Mesenchymal stem cell (in vitro differentiated cells and primary cell): ENCODE results near the gene PXT1.
A peak's percentile ranks its signal among the peaks of the same experiment; 100 is the strongest.

Experiments used
- DNase-seq: peaks from one replicate; pipeline ENCODE4 v3.0.0-alpha.2; 2013
- H2AFZ ChIP-seq: one replicate; pipeline ENCODE4 v1.6.1; 2013; ENCODE audit warnings: low read depth, mild to moderate bottlenecking, control low read depth, inconsistent platforms, low read length, moderate library complexity
- H2AK5ac ChIP-seq: 2 replicates; pipeline ENCODE4 v1.6.1; 2013; ENCODE audit warnings: low read length, moderate library complexity, mild to moderate bottlenecking, inconsistent platforms; ENCODE audit not compliant: severe bottlenecking
- H2BK120ac ChIP-seq: one replicate; pipeline ENCODE4 v1.6.1; 2013; ENCODE audit warnings: low read depth, mild to moderate bottlenecking, inconsistent platforms, low read length, moderate library complexity
- H2BK12ac ChIP-seq, 2 experiments: one replicate each; pipeline ENCODE4 v1.6.1; 2013; ENCODE audit warnings: inconsistent platforms in 2 of 2, low read length in 2 of 2, mild to moderate bottlenecking in 2 of 2, moderate library complexity in 2 of 2, control low read depth in 1 of 2
- H2BK15ac ChIP-seq: one replicate; pipeline ENCODE4 v1.6.1; 2013; ENCODE audit warnings: mild to moderate bottlenecking, low read depth, inconsistent platforms; ENCODE audit not compliant: poor library complexity, severe bottlenecking
- H2BK5ac ChIP-seq: 2 replicates; pipeline ENCODE4 v1.6.1; 2013; ENCODE audit warnings: low read depth, mild to moderate bottlenecking, low read length, control low read depth, inconsistent platforms; ENCODE audit not compliant: poor library complexity, severe bottlenecking
- H3K14ac ChIP-seq, 2 experiments: one replicate each; pipeline ENCODE4 v1.6.1; 2013; ENCODE audit warnings: inconsistent platforms in 2 of 2, low read length in 2 of 2, control low read depth in 1 of 2, mild to moderate bottlenecking in 1 of 2, moderate library complexity in 1 of 2
- H3K18ac ChIP-seq, 2 experiments: one replicate each; pipeline ENCODE4 v1.6.1; 2013; ENCODE audit warnings: inconsistent platforms in 2 of 2, low read length in 2 of 2, control low read depth in 1 of 2, low read depth in 1 of 2, mild to moderate bottlenecking in 1 of 2
- H3K23ac ChIP-seq, 2 experiments: one replicate each; pipeline ENCODE4 v1.6.1; 2013; ENCODE audit warnings: inconsistent platforms in 2 of 2, low read length in 2 of 2, mild to moderate bottlenecking in 2 of 2, moderate library complexity in 2 of 2, control low read depth in 1 of 2
- H3K27ac ChIP-seq: 2 replicates; pipeline ENCODE4 v1.5.1; 2013; ENCODE audit warnings: mild to moderate bottlenecking, moderate library complexity, low read length, control low read depth, inconsistent platforms; ENCODE audit not compliant: poor library complexity, severe bottlenecking
- H3K27me3 ChIP-seq, 2 experiments: 2 replicates each; pipeline versions ENCODE4 v1.6.1 to v1.7.0; 2013; ENCODE audit warnings: low read length in 2 of 2, mild to moderate bottlenecking in 2 of 2, moderate library complexity in 2 of 2, control low read depth in 1 of 2, inconsistent platforms in 1 of 2; ENCODE audit not compliant: control insufficient read depth in 1 of 2, insufficient read depth in 1 of 2
- H3K36me3 ChIP-seq, 2 experiments: 2 replicates each; pipeline versions ENCODE4 v1.6.1 to v1.7.0; 2013; ENCODE audit warnings: low read length in 2 of 2, control low read depth in 1 of 2, inconsistent platforms in 1 of 2, low read depth in 1 of 2, mild to moderate bottlenecking in 1 of 2; ENCODE audit not compliant: insufficient read depth in 2 of 2, control insufficient read depth in 1 of 2
- H3K4ac ChIP-seq, 2 experiments: one replicate each; pipeline ENCODE4 v1.6.1; 2013; ENCODE audit warnings: inconsistent platforms in 2 of 2, low read length in 2 of 2, mild to moderate bottlenecking in 2 of 2, moderate library complexity in 2 of 2, control low read depth in 1 of 2, low read depth in 1 of 2
- H3K4me1 ChIP-seq: 2 replicates; pipeline ENCODE4 v1.6.1; 2013; ENCODE audit warnings: low read depth, low read length, control low read depth; ENCODE audit not compliant: control insufficient read depth, insufficient read depth
- H3K4me2 ChIP-seq: 2 replicates; pipeline ENCODE4 v1.6.1; 2013; ENCODE audit warnings: low read length, mild to moderate bottlenecking, inconsistent platforms; ENCODE audit not compliant: poor library complexity, severe bottlenecking
- H3K4me3 ChIP-seq, 2 experiments: 2 replicates each; pipeline versions ENCODE4 v1.5.1 to v1.7.0; 2013; ENCODE audit warnings: low read length in 2 of 2, mild to moderate bottlenecking in 2 of 2, control low read depth in 1 of 2, low read depth in 1 of 2; ENCODE audit not compliant: insufficient read depth in 1 of 2
- H3K79me1 ChIP-seq: replicated peaks from 2 replicates; pipeline ENCODE4 v1.6.1; 2013; ENCODE audit warnings: mild to moderate bottlenecking, control low read depth, low read length, inconsistent platforms; ENCODE audit not compliant: poor library complexity, severe bottlenecking
- H3K9ac ChIP-seq: 2 replicates; pipeline ENCODE4 v1.7.0; 2013; ENCODE audit warnings: mild to moderate bottlenecking, low read length, moderate library complexity
- H3K9me3 ChIP-seq: 2 replicates; pipeline ENCODE4 v1.7.0; 2013; ENCODE audit warnings: mild to moderate bottlenecking, low read length; ENCODE audit not compliant: control insufficient read depth
- H4K8ac ChIP-seq: one replicate; pipeline ENCODE4 v1.6.1; 2013; ENCODE audit warnings: inconsistent platforms, mild to moderate bottlenecking, low read length, moderate library complexity
- H4K91ac ChIP-seq: one replicate; pipeline ENCODE4 v1.6.1; 2013; ENCODE audit warnings: mild to moderate bottlenecking, low read length, inconsistent platforms
- WGBS: methylation state at CpG from one replicate; pipeline ENCODE4 v1.1.7; 2013; ENCODE audit warnings: mixed read lengths; 5-methylcytosine and 5-hydroxymethylcytosine counted together

PXT1 gene

GRCh38 chr6:36360241-36361054 is 82.2 kb downstream of the PXT1 start:
- Histone ChIP-seq H3K27ac (no peak overlapping the region), H3K79me1 (no peaks in the 10 kb centered on the region), H2BK12ac (no peak overlapping the region), H3K23ac (no peak overlapping the region), H3K9ac (peak overlapping the region; percentile 58), H2BK5ac (no peak overlapping the region), H3K4me1 (no peaks in the 10 kb centered on the region), H3K4me2 (no peak overlapping the region), H4K8ac (peak overlapping the region; percentile 89), H2AFZ (peak overlapping the region; percentile 94), H3K27me3 (peaks cover 9 to 15% of the 10 kb centered on the region in 2 experiments), H3K14ac (no peak overlapping the region), H3K18ac (peak overlapping the region in 1 of 2 experiments; percentile 85), H3K4me3 (peak overlapping the region in 1 of 2 experiments; percentile 23), H3K4ac (no peak overlapping the region), H3K9me3 (no peaks in the 10 kb centered on the region), H2BK120ac (no peak overlapping the region), H2BK15ac (no peak overlapping the region), H3K36me3 (no peaks in the 10 kb centered on the region), H4K91ac (no peak overlapping the region), H2AK5ac (no peak overlapping the region)
- peak; percentile 81 for DNase-seq
- WGBS = 16% methylated on average over 10 of the region's 10 CpGs

DNA sequence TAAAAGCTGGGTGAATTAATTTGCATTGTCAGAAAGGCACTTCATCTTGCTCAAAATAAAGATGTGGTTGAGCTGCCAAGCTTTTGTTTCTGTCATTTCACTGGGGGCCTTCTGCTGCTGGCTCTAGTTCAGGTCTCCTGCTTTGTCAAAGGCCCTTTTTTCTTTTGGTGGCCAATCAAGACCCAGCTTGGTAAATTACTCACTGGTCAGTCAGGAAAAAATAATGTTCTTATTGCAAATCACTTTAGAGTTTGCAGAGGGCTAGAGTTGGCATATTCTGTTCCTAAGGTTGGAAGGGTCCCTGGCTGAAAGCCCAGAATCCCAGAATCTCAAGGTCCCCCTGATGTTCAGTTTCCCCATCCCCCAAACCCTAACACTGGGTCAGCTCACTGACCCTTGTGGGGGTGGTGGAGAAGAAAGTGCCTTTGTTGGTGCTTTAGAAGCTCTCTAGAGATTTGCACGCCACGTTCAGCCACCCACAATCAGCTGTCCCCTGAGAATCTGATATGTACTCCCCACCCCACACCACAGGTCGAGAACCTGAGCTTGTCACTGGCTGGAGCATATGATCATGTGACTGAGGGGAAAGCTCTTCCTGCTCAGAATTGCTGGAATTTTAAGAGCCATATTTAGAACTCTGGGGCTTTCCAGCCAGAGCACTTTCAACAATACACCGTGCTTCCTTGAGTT is 84.3 kb downstream of the PXT1 start:
- Histone ChIP-seq H3K36me3 (no peaks in the 10 kb centered on the region), H3K4me3 (no peak overlapping the region), H3K9ac (no peak overlapping the region), H3K4me2 (no peak overlapping the region), H2BK120ac (no peak overlapping the region), H3K4me1 (no peaks in the 10 kb centered on the region), H2AFZ (no peak overlapping the region), H2BK5ac (no peak overlapping the region), H3K79me1 (no peaks in the 10 kb centered on the region), H3K9me3 (no peaks in the 10 kb centered on the region), H2BK15ac (no peak overlapping the region), H3K14ac (no peak overlapping the region), H3K4ac (no peak overlapping the region), H3K27ac (no peak overlapping the region), H4K8ac (no peak overlapping the region), H4K91ac (no peak overlapping the region), H2AK5ac (no peak overlapping the region), H2BK12ac (no peak overlapping the region), H3K23ac (no peak overlapping the region), H3K27me3 (peaks cover 4 to 15% of the 10 kb centered on the region in 2 experiments), H3K18ac (peak overlapping the region in 1 of 2 experiments; percentile 59)
- peak; percentile 32 for DNase-seq
- 80% methylated on average over 3 of the region's 4 CpGs for WGBS

GRCh38 chr6:36357872-36358225 is 84.8 kb downstream of the PXT1 start:
- Histone ChIP-seq H3K27me3 (peaks cover 4 to 15% of the 10 kb centered on the region in 2 experiments), H2BK15ac (no peak overlapping the region), H4K8ac (no peak overlapping the region), H3K4me3 (no peak overlapping the region), H2BK5ac (no peak overlapping the region), H2BK12ac (no peak overlapping the region), H3K4ac (no peak overlapping the region), H3K4me2 (no peak overlapping the region), H2AK5ac (no peak overlapping the region), H3K14ac (no peak overlapping the region), H3K79me1 (no peaks in the 10 kb centered on the region), H2BK120ac (no peak overlapping the region), H3K9ac (no peak overlapping the region), H3K4me1 (no peaks in the 10 kb centered on the region), H3K23ac (no peak overlapping the region), H4K91ac (no peak overlapping the region), H2AFZ (no peak overlapping the region), H3K9me3 (peaks cover under 1% of the 10 kb centered on the region), H3K36me3 (no peaks in the 10 kb centered on the region), H3K27ac (no peak overlapping the region), H3K18ac (no peak overlapping the region)
- no peak for DNase-seq
- 94% methylated on average over 3 of the region's 3 CpGs for WGBS

DNA sequence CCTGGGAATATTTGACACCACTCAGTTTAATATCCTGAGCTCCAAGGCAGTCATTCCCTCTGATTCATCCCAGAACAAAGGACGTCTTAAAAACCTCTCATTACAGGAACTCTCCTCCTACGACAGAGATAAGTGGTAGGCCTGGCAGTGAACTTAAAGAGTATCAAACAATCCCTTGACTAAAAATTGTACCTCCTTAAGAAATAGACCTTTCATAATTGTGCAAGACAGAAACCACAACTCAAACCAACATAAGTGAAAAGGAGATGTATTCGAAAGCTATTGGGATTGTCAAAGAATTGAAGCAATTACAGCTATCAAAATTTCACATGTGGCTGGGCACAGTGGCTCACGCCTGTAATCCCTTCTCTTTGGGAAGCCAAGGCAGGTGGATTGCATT is 86.8 kb downstream of the PXT1 start:
- H3K27ac ChIP-seq = no peak overlapping the region
- no peaks in the 10 kb centered on the region for H3K36me3 ChIP-seq
- no peaks in the 10 kb centered on the region for H3K79me1 ChIP-seq
- no peak overlapping the region for H4K8ac ChIP-seq
- DNase-seq = no peak
- H3K4me1 ChIP-seq = peaks cover 2% of the 10 kb centered on the region
- no peak overlapping the region for H2BK12ac ChIP-seq
- peaks cover 6% of the 10 kb centered on the region for H3K9me3 ChIP-seq
- H3K27me3 ChIP-seq = peaks cover 4 to 15% of the 10 kb centered on the region in 2 experiments
- H3K4ac ChIP-seq = no peak overlapping the region
- no peak overlapping the region for H2BK15ac ChIP-seq
- no peak overlapping the region for H3K18ac ChIP-seq
- H3K14ac ChIP-seq = no peak overlapping the region
- no peak overlapping the region for H2AFZ ChIP-seq
- no peak overlapping the region for H3K4me3 ChIP-seq
- H3K23ac ChIP-seq = no peak overlapping the region
- H3K9ac ChIP-seq = no peak overlapping the region
- H2BK5ac ChIP-seq = no peak overlapping the region
- H2BK120ac ChIP-seq = no peak overlapping the region
- WGBS = 98% methylated on average over 3 of the region's 4 CpGs
- no peak overlapping the region for H3K4me2 ChIP-seq
- no peak overlapping the region for H2AK5ac ChIP-seq
- H4K91ac ChIP-seq = no peak overlapping the region
